OCI-LY7 (cell line): Measurements from ENCODE around the gene ODF2. TPM values are rescaled to one million over a fixed set of nuclear protein-coding genes. Genes with fewer than 3 reads are reported as not detected.

Experiments used
- BruUV-seq: library from RNA; stranded (reverse); fragments of 400-500 nt; replicated peaks from 2 replicates; lab custom pipeline; 2021; lab: Mats Ljungman, UMichigan
- CTCF ChIA-PET: fragments of 300-600 bp; sonication (Branson Sonifier 250); formaldehyde crosslinking; loops from one replicate; lab custom pipeline; 2022; ENCODE audit warnings: antibody characterized with exemption; ENCODE audit not compliant: unreplicated experiment; lab: Charles Lee
- POLR2A ChIA-PET: fragments of 300-600 bp; sonication (Branson Sonifier 250); formaldehyde crosslinking; loops from one replicate; lab custom pipeline; 2022; ENCODE audit warnings: antibody characterized with exemption; lab: Charles Lee
- DNase-seq: peaks from one replicate; pipeline ENCODE4 v3.0.0-alpha.2; 2015; ENCODE audit warnings: low spot score
- H2AFZ ChIP-seq: fragments of 200-600 bp; sonication (generic), shearing (Covaris generic); 2 replicates; pipeline ENCODE4 v1.6.1; 2014; ENCODE audit warnings: mild to moderate bottlenecking, antibody characterized with exemption, low read length, moderate library complexity
- H3K27ac ChIP-seq: fragments of 200-600 bp; sonication (generic); 2 replicates; pipeline ENCODE4 v1.5.1; 2014; ENCODE audit warnings: mixed run types, low read depth, mild to moderate bottlenecking, moderate library complexity, low read length, inconsistent platforms; ENCODE audit not compliant: poor library complexity, severe bottlenecking
- H3K36me3 ChIP-seq: fragments of 200-600 bp; sonication (generic); 2 replicates; pipeline ENCODE4 v1.6.1; 2014; ENCODE audit warnings: mild to moderate bottlenecking, antibody characterized with exemption, low read length, moderate library complexity, mixed read lengths; ENCODE audit not compliant: insufficient read depth
- H3K4me1 ChIP-seq: fragments of 200-600 bp; sonication (generic); 2 replicates; pipeline ENCODE4 v1.5.1; 2014; ENCODE audit warnings: mild to moderate bottlenecking, low read length; ENCODE audit not compliant: insufficient read depth, poor library complexity, severe bottlenecking
- H3K4me2 ChIP-seq: fragments of 200-600 bp; sonication (generic); 2 replicates; pipeline ENCODE4 v1.6.1; 2014; ENCODE audit warnings: mild to moderate bottlenecking, low read length
- H3K4me3 ChIP-seq: fragments of 200-600 bp; sonication (generic); 2 replicates; pipeline ENCODE4 v1.5.1; 2014; ENCODE audit warnings: mild to moderate bottlenecking, low read depth, low read length; ENCODE audit not compliant: poor library complexity, severe bottlenecking
- H3K79me2 ChIP-seq: fragments of 200-600 bp; sonication (generic); 2 replicates; pipeline ENCODE4 v1.6.1; 2016; ENCODE audit warnings: low read depth, mild to moderate bottlenecking, low read length, moderate library complexity, mixed read lengths; ENCODE audit not compliant: insufficient read depth
- H3K9me2 ChIP-seq: fragments of 200-600 bp; sonication (generic); 2 replicates; pipeline ENCODE4 v1.6.1; 2016; ENCODE audit warnings: mild to moderate bottlenecking, low read length, mixed read lengths; ENCODE audit not compliant: insufficient read depth
- H3K9me3 ChIP-seq: fragments of 200-600 bp; sonication (generic); 2 replicates; pipeline ENCODE4 v1.6.1; 2014; ENCODE audit warnings: mild to moderate bottlenecking, mixed run types, low read length, mixed read lengths
- H4K20me1 ChIP-seq: fragments of 200-600 bp; sonication (generic); 2 replicates; pipeline ENCODE4 v1.6.1; 2014; ENCODE audit warnings: mild to moderate bottlenecking, antibody characterized with exemption, low read length, moderate library complexity, mixed read lengths; ENCODE audit not compliant: insufficient read depth
- EZH2phosphoT487 ChIP-seq: fragments of 200-600 bp; sonication (generic); IDR thresholded peaks from 2 replicates; pipeline ENCODE4 v1.6.1; 2018; ENCODE audit warnings: low read depth, borderline replicate concordance, mild to moderate bottlenecking, mixed run types, antibody characterized with exemption, low read length, moderate library complexity, mixed read lengths
- intact Hi-C: fragments of 100-400 bp; cut with micrococcal nuclease; formaldehyde crosslinking; loops from one replicate; pipeline ENCODE4 v1.10.0; 2022; ENCODE audit not compliant: unreplicated experiment
- total RNA-seq, 2 experiments: library from RNA; depleted of rRNA in 1 of 2; stranded (reverse); fragments of >200 nt in 1 of 2; shearing (Covaris generic) in 1 of 2; gene quantifications; 2 replicates each; pipeline ENCODE4 v1.2.3, GENCODE V29; 2014 to 2022
- TF ChIP-seq, protein P1 (sequence below): fragments of 200-600 bp; sonication (generic); conservative IDR thresholded peaks from 2 replicates; pipeline ENCODE4 v1.5.1; 2014; ENCODE audit warnings: mild to moderate bottlenecking, antibody characterized with exemption, low read length, moderate library complexity, mixed read lengths

ODF2 gene
- total RNA-seq, 2 experiments from 2014 or later: 84.4 to 93.1 TPM

DNA sequence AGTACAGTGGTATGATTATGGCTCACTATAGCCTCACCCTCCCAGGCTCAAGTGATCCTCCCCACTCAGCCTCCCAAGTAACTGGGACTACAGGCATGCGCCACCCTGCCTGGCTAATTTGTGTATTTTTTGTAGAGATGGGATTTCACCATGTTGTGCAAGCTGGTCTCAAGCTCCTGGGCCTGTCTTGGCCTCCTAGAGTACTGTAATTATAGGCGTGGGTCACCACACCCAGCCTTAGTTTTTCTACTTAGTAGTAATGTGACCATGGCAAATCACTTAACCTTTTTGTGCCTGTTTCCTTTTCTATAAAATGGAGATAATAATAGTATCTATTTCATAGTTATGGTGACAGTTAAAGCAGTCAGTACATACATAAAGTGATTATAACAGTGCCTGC is 70.9 kb downstream of the ODF2 start:
- Histone ChIP-seq H3K4me2 (no peak overlapping the region), H3K27ac (no peak overlapping the region), H3K79me2 (no peaks in the 10 kb centered on the region), H3K9me2 (no peaks in the 10 kb centered on the region), H3K9me3 (no peaks in the 10 kb centered on the region), H4K20me1 (no peaks in the 10 kb centered on the region), H3K4me1 (no peaks in the 10 kb centered on the region), H2AFZ (no peak overlapping the region), H3K4me3 (no peak overlapping the region), H3K36me3 (peaks cover 81% of the 10 kb centered on the region)
- no peak for DNase-seq
- POLR2A ChIA-PET: interaction anchor here (1.3 to 1.5 kb wide), 2 partner anchors 23 to 25 kb away, joined by 3 to 5 read pairs; partner anchors contain the start of gene SPTAN1
- intact Hi-C loops: no loop called here
- BruUV-seq: no TSS peak
- CTCF ChIA-PET: no interaction called here
- TF ChIP-seq, protein P1, sequence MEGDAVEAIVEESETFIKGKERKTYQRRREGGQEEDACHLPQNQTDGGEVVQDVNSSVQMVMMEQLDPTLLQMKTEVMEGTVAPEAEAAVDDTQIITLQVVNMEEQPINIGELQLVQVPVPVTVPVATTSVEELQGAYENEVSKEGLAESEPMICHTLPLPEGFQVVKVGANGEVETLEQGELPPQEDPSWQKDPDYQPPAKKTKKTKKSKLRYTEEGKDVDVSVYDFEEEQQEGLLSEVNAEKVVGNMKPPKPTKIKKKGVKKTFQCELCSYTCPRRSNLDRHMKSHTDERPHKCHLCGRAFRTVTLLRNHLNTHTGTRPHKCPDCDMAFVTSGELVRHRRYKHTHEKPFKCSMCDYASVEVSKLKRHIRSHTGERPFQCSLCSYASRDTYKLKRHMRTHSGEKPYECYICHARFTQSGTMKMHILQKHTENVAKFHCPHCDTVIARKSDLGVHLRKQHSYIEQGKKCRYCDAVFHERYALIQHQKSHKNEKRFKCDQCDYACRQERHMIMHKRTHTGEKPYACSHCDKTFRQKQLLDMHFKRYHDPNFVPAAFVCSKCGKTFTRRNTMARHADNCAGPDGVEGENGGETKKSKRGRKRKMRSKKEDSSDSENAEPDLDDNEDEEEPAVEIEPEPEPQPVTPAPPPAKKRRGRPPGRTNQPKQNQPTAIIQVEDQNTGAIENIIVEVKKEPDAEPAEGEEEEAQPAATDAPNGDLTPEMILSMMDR: no peak
- TF ChIP-seq EZH2phosphoT487: no peak

DNA sequence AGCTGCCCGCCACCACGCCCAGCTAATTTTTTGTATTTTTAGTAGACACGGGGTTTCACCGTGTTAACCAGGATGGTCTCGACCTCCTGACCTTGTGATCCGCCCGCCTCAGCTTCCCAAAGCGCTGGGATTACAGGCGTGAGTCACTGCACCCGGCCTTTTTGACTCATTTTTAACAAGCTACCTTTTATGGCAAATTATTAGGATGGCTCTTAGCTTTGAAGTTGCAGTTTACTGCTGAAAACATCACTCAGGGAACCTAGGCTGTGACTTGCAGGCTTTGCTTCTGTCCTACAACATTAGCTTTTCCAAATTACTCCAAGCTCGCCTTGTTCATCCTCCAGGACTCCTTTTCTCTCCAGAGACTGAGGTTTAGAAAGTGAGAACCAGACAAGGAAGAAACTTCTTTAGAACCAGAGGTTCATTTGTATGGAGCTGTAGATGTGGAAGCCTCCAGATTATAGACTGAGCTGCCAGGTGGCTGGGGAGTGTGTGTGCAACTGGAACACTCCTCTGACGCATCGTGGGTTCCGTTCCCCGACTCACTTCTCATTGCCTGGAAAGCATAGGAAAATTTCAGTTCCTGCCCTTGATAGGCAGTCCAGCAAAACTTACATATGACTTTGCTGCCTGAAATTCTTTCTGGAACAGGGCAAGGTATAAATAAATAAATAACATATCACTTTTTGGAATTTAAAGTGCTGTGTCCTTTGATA is 72.8 kb downstream of the ODF2 start:
- H3K9me3 ChIP-seq: no peaks in the 10 kb centered on the region
- BruUV-seq: no TSS peak
- no peak overlapping the region for H3K4me3 ChIP-seq
- no peak overlapping the region for H2AFZ ChIP-seq
- TF ChIP-seq EZH2phosphoT487: no peak
- TF ChIP-seq, protein P1: no peak
- no peak overlapping the region for H3K27ac ChIP-seq
- intact Hi-C loops: no loop called here
- H3K4me1 ChIP-seq: no peaks in the 10 kb centered on the region
- H3K36me3 ChIP-seq: peaks cover 85% of the 10 kb centered on the region
- no peaks in the 10 kb centered on the region for H4K20me1 ChIP-seq
- H3K79me2 ChIP-seq: no peaks in the 10 kb centered on the region
- no peaks in the 10 kb centered on the region for H3K9me2 ChIP-seq
- no peak overlapping the region for H3K4me2 ChIP-seq
- ChIA-PET CTCF (no interaction called here), POLR2A (interaction anchor here (0.7 kb wide), 1 partner anchor 13 kb away, joined by 3 read pairs; no protein-coding TSS in a partner anchor)
- no peak for DNase-seq

- Histone ChIP-seq H3K27ac (no peak overlapping the region), H4K20me1 (no peaks in the 10 kb centered on the region), H3K4me3 (no peak overlapping the region), H3K4me1 (no peaks in the 10 kb centered on the region), H3K9me3 (no peaks in the 10 kb centered on the region), H3K4me2 (no peak overlapping the region), H2AFZ (no peak overlapping the region), H3K36me3 (peaks cover 85% of the 10 kb centered on the region), H3K9me2 (no peaks in the 10 kb centered on the region), H3K79me2 (no peaks in the 10 kb centered on the region)
- BruUV-seq: no TSS peak
- CTCF ChIA-PET: no interaction called here
- intact Hi-C loops: no loop called here
- TF ChIP-seq EZH2phosphoT487: no peak
- TF ChIP-seq, protein P1: no peak
- POLR2A ChIA-PET: interaction anchor here (0.7 kb wide), 1 partner anchor 13 kb away, joined by 3 read pairs; no protein-coding TSS in a partner anchor
- DNase-seq: no peak
Measured at GRCh38 chr9:128529191-128529590, 73.4 kb downstream of the ODF2 start.
